NCI-H2227 (cell line): Measurements from ENCODE around the gene TRAF7.
"Not testable (repeated sequence)": the region's sequence is repeated elsewhere in the genome, so short reads cannot be mapped to it uniquely, and the experiment has no call there.

ENCODE experiments used
- DNase-seq: peaks from one replicate; lab custom pipeline; 2025; ENCODE audit not compliant: unreplicated experiment; lab: John Stamatoyannopoulos, UW

The TRAF7 gene

DNA sequence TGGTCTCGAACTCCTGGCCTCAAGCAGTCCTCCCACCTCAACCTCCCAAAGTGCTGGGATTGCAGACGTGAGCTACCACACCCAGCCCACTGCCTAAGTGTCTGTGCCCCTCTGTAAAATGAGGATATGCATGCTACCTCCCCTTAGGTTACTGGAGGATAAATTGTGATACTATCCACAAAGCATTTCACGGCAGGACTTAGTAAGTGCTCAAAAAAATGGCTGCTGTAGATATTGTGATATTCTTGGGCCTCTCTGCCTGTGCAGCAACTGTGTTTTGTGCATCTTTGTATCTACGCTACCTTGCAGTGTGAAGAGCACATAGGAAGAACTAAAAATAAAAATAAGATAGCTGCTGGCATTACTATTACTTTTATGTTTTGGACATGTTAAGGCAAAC lies 42.7 kb downstream of the TRAF7 start:
- no peak for DNase-seq

DNA sequence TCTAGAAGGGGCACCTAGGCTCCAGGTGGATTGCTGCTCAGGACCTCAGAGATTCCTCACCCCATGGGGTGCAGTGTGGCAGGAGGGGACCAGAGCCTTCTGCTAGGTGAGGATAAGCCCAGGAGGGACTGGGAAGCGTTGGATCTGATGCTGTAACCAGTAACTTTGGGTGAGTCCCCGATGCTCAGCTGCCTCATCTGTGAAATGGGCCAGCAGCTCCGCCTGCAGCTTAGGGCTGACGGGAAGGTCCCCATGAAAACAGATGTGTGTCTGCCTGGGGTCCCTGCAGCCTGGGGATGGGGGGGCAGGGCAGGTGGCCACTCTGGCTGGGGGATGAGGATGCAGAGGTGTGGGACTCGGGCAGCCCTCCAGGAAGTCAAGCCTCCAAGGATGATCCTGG lies 43.5 kb downstream of the TRAF7 start:
- no peak for DNase-seq

DNA sequence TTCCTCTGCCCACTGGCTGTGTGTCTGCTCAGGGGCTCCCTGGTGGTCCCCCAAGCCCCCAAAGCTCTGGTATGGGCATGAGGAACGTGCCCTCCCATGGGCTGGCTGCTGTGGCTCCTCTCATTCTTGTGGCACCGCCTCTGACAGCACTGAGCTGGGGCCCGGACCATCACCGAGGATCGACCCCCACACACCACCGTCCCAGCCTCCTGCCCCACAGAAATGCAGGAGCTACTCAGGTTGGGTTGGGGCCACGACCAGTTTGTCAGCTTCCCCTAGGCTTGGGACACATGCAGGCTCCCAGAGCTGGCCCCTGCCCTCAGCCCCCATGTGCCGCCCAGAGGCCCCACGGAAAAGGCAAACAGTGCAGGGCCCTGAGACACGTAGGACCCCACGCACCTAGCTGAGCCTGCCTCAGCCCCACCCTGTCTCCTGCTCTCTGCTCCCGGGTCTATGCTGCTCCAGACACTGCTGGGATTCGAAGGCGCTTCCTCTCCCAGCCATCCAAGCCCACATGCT lies 44.1 kb downstream of the TRAF7 start:
- DNase-seq: no peak

DNA sequence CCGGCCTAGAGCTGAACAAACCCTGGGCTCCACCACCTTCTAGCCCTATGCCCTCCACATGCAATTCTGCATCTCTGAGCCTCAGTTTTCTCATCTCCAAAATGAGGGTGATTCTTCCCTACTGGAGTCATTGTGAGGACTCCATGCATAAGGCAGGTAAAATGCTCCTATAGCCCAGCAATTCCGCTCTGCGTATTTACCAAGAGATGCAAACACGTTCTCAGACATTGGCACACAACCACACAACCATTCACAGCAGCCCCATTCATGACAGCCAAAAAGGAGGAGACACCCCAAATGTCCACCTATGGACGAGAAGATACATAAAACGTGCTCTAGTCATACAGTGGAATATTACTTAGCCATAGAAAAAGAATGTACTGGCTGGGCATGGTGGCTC lies 44.7 kb downstream of the TRAF7 start:
- no peak for DNase-seq

DNA sequence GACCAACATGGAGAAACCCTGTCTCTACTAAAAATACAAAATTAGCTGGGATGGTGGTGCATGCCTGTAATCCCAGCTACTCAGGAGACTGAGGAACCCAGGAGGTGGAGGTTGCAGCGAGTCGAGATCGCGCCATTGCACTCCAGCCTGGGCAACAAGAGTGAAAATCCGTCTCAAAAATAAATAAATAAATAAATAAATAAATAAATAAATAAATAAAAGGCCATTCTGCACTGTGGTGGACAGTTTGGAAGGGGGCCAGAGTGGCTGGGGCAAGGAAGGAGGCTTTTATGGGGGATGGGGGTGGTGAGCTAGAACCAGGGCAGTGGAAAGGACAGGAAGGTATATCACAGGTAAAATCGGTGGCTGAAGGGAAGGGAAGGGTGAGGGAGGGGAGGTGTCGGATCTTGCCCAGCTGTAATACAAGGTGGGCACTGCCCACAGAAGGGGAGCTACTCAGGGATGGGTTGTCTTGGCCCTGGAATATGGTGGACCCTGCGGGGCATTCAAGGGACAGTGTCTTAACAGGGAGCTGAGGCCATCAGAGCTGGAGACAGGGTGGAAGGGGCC lies 47.6 kb downstream of the TRAF7 start:
- not testable (repeated sequence) for DNase-seq

DNA sequence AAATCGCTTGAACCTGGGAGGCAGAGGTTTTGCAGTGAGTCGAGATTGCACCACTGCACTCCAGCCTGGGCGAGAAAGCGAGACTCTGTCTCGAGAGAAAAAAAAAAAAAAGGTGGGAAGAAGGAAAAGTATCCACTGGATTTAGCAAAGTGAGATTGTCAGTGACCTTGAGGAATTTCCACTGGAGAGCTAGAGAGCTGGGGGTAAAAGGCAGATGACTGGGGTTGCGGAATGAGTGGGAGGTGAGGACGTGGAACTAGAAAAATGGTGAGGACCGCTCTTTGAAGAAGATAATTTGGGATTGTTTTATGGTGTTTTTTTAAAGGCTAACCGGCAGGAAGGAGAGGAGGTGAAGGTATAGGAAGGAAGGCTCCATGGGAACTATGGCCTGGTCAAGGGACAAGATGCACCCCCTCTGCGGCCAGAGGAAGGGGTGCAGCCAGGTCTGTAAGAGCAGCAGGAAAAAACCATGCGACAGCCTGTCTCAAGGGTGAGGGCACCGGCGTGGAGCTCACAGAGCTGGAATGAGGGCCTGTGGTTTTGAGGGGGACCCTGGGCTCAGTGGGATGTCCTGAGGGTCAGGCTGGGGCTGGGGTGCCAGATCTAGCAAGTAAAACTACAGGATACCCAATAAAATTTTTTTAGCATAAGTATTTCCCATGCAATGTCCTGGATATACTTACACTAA lies 49.0 kb downstream of the TRAF7 start:
- no peak for DNase-seq

DNA sequence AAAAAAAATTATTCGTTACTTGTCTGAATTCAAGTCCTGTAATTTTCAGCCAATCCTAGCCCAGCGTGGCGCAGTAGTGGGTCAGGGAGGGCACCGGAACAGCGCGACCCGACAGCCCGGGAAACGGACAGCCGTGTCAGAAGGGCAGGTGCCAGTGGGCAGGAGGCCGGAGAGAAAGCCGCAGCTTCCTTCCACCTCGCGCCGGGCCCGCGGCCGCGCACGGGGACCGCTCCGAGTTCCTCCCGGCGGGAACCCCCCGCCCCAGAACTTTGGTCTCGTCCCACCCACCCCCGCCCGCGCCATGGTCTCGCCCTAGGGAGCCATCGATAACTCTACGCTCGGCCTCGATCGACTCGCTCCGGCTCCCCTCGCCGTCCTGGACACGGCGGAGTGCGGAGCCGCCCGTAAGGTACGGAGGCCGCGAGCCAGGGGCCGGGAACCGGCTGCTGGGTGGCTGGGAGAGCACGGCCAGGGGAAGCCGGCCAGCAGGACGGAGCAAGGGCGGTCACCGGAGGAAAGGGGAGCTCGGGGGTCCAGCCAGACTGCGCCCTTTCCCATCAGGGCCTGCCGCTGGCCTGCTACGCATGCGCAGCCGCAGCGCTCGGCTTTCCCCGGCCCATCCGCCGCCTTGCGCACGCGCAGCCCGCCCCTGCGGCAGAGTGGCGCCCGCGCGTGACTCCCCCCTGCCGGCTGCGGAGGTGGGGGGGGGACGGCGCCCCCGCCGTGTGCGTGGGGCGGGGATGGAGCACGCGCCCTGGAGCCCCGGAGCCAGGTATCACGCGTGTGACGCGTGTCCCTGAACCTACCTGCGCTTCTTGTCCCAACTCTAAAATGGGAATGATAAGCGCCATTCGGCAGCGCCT lies 49.8 kb downstream of the TRAF7 start, which contains the start of gene MLST8:
MLST8 (plus strand) TSS at position 351 of the 863 bp plus-strand sequence. CDS start 632 bp downstream, outside the sequence.
- DNase-seq: peak; percentile 92

GRCh38 chr16:2205967-2206313 lies 50.4 kb downstream of the TRAF7 start:
- no peak for DNase-seq

GRCh38 chr16:2206420-2206779 lies 50.8 kb downstream of the TRAF7 start:
- DNase-seq: no peak

DNA sequence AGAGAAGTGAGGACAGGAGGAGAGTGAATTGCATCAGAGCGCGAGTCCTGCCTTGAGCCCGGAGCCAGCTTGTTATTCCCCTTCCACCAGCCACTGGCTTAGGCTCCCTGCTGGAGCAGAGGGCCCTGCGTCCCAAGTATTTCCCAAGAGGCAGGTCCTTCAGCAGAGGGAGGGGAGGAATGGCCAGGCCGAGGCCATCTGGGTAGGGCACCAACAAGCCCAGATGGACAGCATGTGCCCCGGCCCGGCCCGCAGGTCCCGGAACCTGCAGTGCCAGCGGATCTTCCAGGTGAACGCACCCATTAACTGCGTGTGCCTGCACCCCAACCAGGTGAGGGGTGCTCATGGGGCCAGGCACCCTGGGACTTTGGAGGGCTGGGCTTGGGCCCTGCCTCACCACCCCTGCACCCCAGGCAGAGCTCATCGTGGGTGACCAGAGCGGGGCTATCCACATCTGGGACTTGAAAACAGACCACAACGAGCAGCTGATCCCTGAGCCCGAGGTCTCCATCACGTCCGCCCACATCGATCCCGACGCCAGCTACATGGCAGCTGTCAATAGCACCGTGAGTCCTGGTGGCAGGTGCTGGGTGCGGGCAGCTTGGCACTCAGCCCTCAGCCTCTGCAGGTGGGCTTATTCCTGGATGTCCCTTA lies 51.3 kb downstream of the TRAF7 start:
- no peak for DNase-seq

GRCh38 chr16:2207872-2208271 lies 52.3 kb downstream of the TRAF7 start:
- DNase-seq: no peak

DNA sequence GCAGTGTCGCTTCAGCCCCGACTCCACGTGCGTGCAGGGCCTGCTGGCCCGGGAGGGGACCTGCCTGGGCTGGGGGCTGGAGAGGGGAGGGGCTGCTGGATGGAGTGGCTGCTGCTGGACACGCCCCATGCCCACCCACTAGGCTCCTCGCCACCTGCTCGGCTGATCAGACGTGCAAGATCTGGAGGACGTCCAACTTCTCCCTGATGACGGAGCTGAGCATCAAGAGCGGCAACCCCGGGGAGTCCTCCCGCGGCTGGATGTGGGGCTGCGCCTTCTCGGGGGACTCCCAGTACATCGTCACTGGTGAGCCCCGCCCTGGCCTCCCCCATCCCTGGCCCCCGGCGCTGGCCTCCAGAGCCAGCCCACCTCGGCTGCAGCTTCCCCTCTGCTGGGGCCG lies 52.7 kb downstream of the TRAF7 start:
- peak; percentile 28 for DNase-seq

- DNase-seq: no peak
Observed at GRCh38 chr16:2208772-2209171, 53.2 kb downstream of the TRAF7 start.

GRCh38 chr16:2209258-2210008 lies 53.9 kb downstream of the TRAF7 start:
- DNase-seq: no peak

- DNase-seq: no peak
Observed at GRCh38 chr16:2210009-2210332, 54.4 kb downstream of the TRAF7 start.

GRCh38 chr16:2210386-2211365 lies 55.1 kb downstream of the TRAF7 start, which contains the start of gene BRICD5:
Gene BRICD5, minus strand, starts transcription at chr16:2210863. Its CDS starts 30 bp downstream, at chr16:2210833.
- DNase-seq: no peak

GRCh38 chr16:2211923-2212347 lies 56.4 kb downstream of the TRAF7 start:
- DNase-seq: no peak

DNA sequence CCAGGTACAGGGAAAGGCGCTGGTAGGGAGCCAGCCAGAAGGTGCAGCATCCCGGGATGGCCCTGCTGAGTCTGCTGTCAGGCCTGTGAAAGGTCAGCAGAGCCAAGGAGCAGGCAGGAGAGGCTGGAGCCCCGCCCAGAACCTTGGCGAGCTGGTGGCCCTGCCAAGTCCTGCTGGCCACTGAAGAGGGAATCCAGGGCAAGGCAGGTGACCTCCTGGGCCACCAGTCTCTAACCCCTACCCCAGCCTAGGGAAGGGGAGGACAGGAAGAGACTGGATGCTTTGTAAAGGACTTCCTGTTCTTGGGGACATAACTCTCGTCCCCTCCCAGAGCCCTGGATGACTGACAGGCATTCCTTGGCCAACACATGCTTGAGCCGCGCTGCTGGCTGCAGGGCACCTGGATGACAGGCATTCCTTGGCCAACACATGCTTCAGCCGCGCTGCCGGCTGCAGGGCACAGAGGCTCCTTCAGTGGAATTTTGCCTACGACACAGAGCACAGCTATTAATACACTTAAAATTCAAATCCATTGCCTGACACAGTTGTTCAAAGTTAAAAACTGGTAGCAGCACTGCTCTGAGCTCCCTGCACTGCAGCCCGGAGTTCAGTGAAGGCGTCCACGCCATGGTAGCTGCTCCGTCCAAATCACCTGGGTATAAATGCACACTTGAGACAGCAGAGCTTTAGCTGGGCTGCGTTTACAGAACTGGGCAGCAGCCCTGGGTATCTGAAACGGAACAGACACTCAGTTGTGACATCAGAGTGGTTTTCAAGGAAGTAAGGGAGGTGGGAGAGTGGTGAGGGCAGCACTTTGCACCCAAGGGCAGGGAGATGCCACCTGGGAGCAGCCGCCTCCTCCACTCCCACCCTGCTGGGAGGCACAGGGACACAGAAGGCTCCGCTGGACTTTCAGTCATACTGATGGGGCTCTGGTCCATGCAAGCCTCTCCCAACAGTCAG lies 57.1 kb downstream of the TRAF7 start:
- DNase-seq: no peak
